Mesenchymal stem cell (in vitro differentiated cells and primary cell): ENCODE results near the gene DDX53.

Experiments
- DNase-seq: peaks from one replicate; pipeline ENCODE4 v3.0.0-alpha.2; 2013
- H2AFZ ChIP-seq: one replicate; pipeline ENCODE4 v1.6.1; 2013; ENCODE audit warnings: low read depth, mild to moderate bottlenecking, control low read depth, inconsistent platforms, low read length, moderate library complexity
- H2AK5ac ChIP-seq: 2 replicates; pipeline ENCODE4 v1.6.1; 2013; ENCODE audit warnings: low read length, moderate library complexity, mild to moderate bottlenecking, inconsistent platforms; ENCODE audit not compliant: severe bottlenecking
- H2BK120ac ChIP-seq: one replicate; pipeline ENCODE4 v1.6.1; 2013; ENCODE audit warnings: low read depth, mild to moderate bottlenecking, inconsistent platforms, low read length, moderate library complexity
- H2BK12ac ChIP-seq, 2 experiments: one replicate each; pipeline ENCODE4 v1.6.1; 2013; ENCODE audit warnings: inconsistent platforms in 2 of 2, low read length in 2 of 2, mild to moderate bottlenecking in 2 of 2, moderate library complexity in 2 of 2, control low read depth in 1 of 2
- H2BK15ac ChIP-seq: one replicate; pipeline ENCODE4 v1.6.1; 2013; ENCODE audit warnings: mild to moderate bottlenecking, low read depth, inconsistent platforms; ENCODE audit not compliant: poor library complexity, severe bottlenecking
- H2BK5ac ChIP-seq: 2 replicates; pipeline ENCODE4 v1.6.1; 2013; ENCODE audit warnings: low read depth, mild to moderate bottlenecking, low read length, control low read depth, inconsistent platforms; ENCODE audit not compliant: poor library complexity, severe bottlenecking
- H3K14ac ChIP-seq, 2 experiments: one replicate each; pipeline ENCODE4 v1.6.1; 2013; ENCODE audit warnings: inconsistent platforms in 2 of 2, low read length in 2 of 2, control low read depth in 1 of 2, mild to moderate bottlenecking in 1 of 2, moderate library complexity in 1 of 2
- H3K18ac ChIP-seq, 2 experiments: one replicate each; pipeline ENCODE4 v1.6.1; 2013; ENCODE audit warnings: inconsistent platforms in 2 of 2, low read length in 2 of 2, control low read depth in 1 of 2, low read depth in 1 of 2, mild to moderate bottlenecking in 1 of 2
- H3K23ac ChIP-seq, 2 experiments: one replicate each; pipeline ENCODE4 v1.6.1; 2013; ENCODE audit warnings: inconsistent platforms in 2 of 2, low read length in 2 of 2, mild to moderate bottlenecking in 2 of 2, moderate library complexity in 2 of 2, control low read depth in 1 of 2
- H3K27ac ChIP-seq: 2 replicates; pipeline ENCODE4 v1.5.1; 2013; ENCODE audit warnings: mild to moderate bottlenecking, moderate library complexity, low read length, control low read depth, inconsistent platforms; ENCODE audit not compliant: poor library complexity, severe bottlenecking
- H3K27me3 ChIP-seq, 2 experiments: 2 replicates each; pipeline versions ENCODE4 v1.6.1 to v1.7.0; 2013; ENCODE audit warnings: low read length in 2 of 2, mild to moderate bottlenecking in 2 of 2, moderate library complexity in 2 of 2, control low read depth in 1 of 2, inconsistent platforms in 1 of 2; ENCODE audit not compliant: control insufficient read depth in 1 of 2, insufficient read depth in 1 of 2
- H3K36me3 ChIP-seq, 2 experiments: 2 replicates each; pipeline versions ENCODE4 v1.6.1 to v1.7.0; 2013; ENCODE audit warnings: low read length in 2 of 2, control low read depth in 1 of 2, inconsistent platforms in 1 of 2, low read depth in 1 of 2, mild to moderate bottlenecking in 1 of 2; ENCODE audit not compliant: insufficient read depth in 2 of 2, control insufficient read depth in 1 of 2
- H3K4ac ChIP-seq, 2 experiments: one replicate each; pipeline ENCODE4 v1.6.1; 2013; ENCODE audit warnings: inconsistent platforms in 2 of 2, low read length in 2 of 2, mild to moderate bottlenecking in 2 of 2, moderate library complexity in 2 of 2, control low read depth in 1 of 2, low read depth in 1 of 2
- H3K4me1 ChIP-seq: 2 replicates; pipeline ENCODE4 v1.6.1; 2013; ENCODE audit warnings: low read depth, low read length, control low read depth; ENCODE audit not compliant: control insufficient read depth, insufficient read depth
- H3K4me2 ChIP-seq: 2 replicates; pipeline ENCODE4 v1.6.1; 2013; ENCODE audit warnings: low read length, mild to moderate bottlenecking, inconsistent platforms; ENCODE audit not compliant: poor library complexity, severe bottlenecking
- H3K4me3 ChIP-seq, 2 experiments: 2 replicates each; pipeline versions ENCODE4 v1.5.1 to v1.7.0; 2013; ENCODE audit warnings: low read length in 2 of 2, mild to moderate bottlenecking in 2 of 2, control low read depth in 1 of 2, low read depth in 1 of 2; ENCODE audit not compliant: insufficient read depth in 1 of 2
- H3K79me1 ChIP-seq: replicated peaks from 2 replicates; pipeline ENCODE4 v1.6.1; 2013; ENCODE audit warnings: mild to moderate bottlenecking, control low read depth, low read length, inconsistent platforms; ENCODE audit not compliant: poor library complexity, severe bottlenecking
- H3K9ac ChIP-seq: 2 replicates; pipeline ENCODE4 v1.7.0; 2013; ENCODE audit warnings: mild to moderate bottlenecking, low read length, moderate library complexity
- H3K9me3 ChIP-seq: 2 replicates; pipeline ENCODE4 v1.7.0; 2013; ENCODE audit warnings: mild to moderate bottlenecking, low read length; ENCODE audit not compliant: control insufficient read depth
- H4K8ac ChIP-seq: one replicate; pipeline ENCODE4 v1.6.1; 2013; ENCODE audit warnings: inconsistent platforms, mild to moderate bottlenecking, low read length, moderate library complexity
- H4K91ac ChIP-seq: one replicate; pipeline ENCODE4 v1.6.1; 2013; ENCODE audit warnings: mild to moderate bottlenecking, low read length, inconsistent platforms
- WGBS: methylation state at CpG from one replicate; pipeline ENCODE4 v1.1.7; 2013; ENCODE audit warnings: mixed read lengths; 5-methylcytosine and 5-hydroxymethylcytosine counted together

The DDX53 gene

DNA sequence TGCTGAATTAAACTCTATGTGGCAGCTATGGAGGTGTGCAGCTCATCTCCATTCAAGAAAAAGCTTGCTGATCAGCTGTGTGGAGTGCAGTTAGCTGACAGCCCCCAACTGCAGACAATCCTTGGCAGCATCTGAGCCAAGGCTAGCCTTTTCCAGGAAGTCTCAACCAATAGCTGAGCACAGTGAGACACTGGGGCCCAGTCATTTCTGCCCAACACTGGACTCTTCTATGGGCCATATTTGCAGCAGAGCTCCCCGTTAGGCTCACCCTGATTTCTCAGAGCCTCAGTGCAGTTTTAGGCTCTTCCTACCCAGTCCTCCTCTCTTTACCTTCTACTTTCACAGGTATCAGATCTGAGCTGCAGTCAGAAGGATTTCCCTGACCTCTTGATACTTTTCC lies 12.9 kb downstream of the DDX53 start:
- H3K9me3 ChIP-seq, result no peaks in the 10 kb centered on the region
- H3K9ac ChIP-seq, result no peak overlapping the region
- no peak for DNase-seq
- H2AFZ ChIP-seq, result no peak overlapping the region
- no peak overlapping the region for H2BK12ac ChIP-seq
- no peak overlapping the region for H3K27ac ChIP-seq
- no peak overlapping the region for H2BK120ac ChIP-seq
- no peaks in the 10 kb centered on the region for H3K79me1 ChIP-seq
- H3K4ac ChIP-seq, result no peak overlapping the region
- WGBS, result 93% methylated on average over 1 of the region's 1 CpG
- no peak overlapping the region for H4K91ac ChIP-seq
- no peaks in the 10 kb centered on the region for H3K4me1 ChIP-seq
- no peak overlapping the region for H3K4me2 ChIP-seq
- H3K14ac ChIP-seq, result no peak overlapping the region
- no peaks in the 10 kb centered on the region for H3K36me3 ChIP-seq
- no peak overlapping the region for H2AK5ac ChIP-seq
- no peaks in the 10 kb centered on the region for H3K27me3 ChIP-seq
- H3K4me3 ChIP-seq, result no peak overlapping the region
- H2BK5ac ChIP-seq, result no peak overlapping the region
- H4K8ac ChIP-seq, result no peak overlapping the region
- H3K18ac ChIP-seq, result no peak overlapping the region
- H3K23ac ChIP-seq, result no peak overlapping the region
- H2BK15ac ChIP-seq, result no peak overlapping the region

DNA sequence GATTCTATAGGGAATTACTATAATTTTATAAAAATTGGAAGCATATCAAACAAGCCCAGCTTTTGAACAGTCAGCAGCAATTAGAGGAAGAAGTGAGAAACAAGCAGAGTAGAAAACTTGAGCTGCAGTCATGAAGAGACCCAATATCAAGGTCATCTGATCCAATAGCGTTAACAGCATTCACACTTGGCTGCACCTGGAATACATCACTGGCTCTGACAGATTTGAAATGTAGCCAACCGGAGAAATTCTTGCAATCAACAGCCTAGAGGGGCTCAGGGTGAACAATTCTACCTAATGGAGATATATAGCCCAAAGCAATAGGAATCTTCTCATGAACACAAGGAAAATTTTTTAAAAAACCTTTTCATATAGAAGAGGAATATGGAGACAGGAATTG lies 13.6 kb downstream of the DDX53 start:
- Histone ChIP-seq H4K91ac (no peak overlapping the region), H2AFZ (no peak overlapping the region), H3K27me3 (no peaks in the 10 kb centered on the region), H3K27ac (no peak overlapping the region), H3K14ac (no peak overlapping the region), H3K4me1 (no peaks in the 10 kb centered on the region), H3K79me1 (no peaks in the 10 kb centered on the region), H2AK5ac (no peak overlapping the region), H3K9me3 (no peaks in the 10 kb centered on the region), H3K23ac (no peak overlapping the region), H3K4me3 (no peak overlapping the region), H3K4me2 (no peak overlapping the region), H2BK15ac (no peak overlapping the region), H4K8ac (no peak overlapping the region), H3K9ac (no peak overlapping the region), H2BK120ac (no peak overlapping the region), H2BK12ac (no peak overlapping the region), H3K18ac (no peak overlapping the region), H3K4ac (no peak overlapping the region), H2BK5ac (no peak overlapping the region), H3K36me3 (no peaks in the 10 kb centered on the region)
- no peak for DNase-seq
- 72% methylated on average over 2 of the region's 2 CpGs for WGBS

GRCh38 chrX:23031600-23031999 lies 31.8 kb downstream of the DDX53 start:
- Histone ChIP-seq H3K23ac (no peak overlapping the region), H3K18ac (no peak overlapping the region), H3K9me3 (no peaks in the 10 kb centered on the region), H2BK12ac (no peak overlapping the region), H2BK120ac (no peak overlapping the region), H4K91ac (no peak overlapping the region), H2BK15ac (no peak overlapping the region), H3K36me3 (no peaks in the 10 kb centered on the region), H3K4me1 (no peaks in the 10 kb centered on the region), H3K4me3 (no peak overlapping the region), H3K4ac (no peak overlapping the region), H3K4me2 (no peak overlapping the region), H3K9ac (no peak overlapping the region), H3K14ac (no peak overlapping the region), H3K27ac (no peak overlapping the region), H4K8ac (no peak overlapping the region), H3K79me1 (no peaks in the 10 kb centered on the region), H3K27me3 (no peaks in the 10 kb centered on the region), H2AFZ (no peak overlapping the region), H2BK5ac (no peak overlapping the region), H2AK5ac (no peak overlapping the region)
- WGBS, result no CpG with 5 or more reads among the region's 3 CpGs
- no peak for DNase-seq

DNA sequence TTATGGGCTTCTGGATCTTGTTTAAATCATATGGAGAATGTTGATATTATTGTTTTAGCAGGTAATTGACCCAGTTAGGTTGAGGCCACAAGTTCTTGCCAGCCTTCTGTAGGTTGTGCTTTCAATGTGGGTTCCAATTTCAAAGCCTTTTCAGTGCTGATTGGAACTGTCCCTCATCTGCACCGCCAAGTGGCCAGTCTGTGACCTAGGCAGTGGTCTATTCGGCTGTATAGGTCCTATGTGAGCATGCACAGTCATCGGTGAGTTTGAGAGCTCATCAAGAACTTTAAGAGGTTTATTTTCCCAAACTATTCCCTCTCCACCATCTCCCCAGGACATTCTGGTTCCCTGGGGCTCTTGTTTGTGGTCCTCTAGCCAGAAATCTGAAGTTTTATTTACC lies 35.7 kb downstream of the DDX53 start:
- Histone ChIP-seq H2BK15ac (no peak overlapping the region), H3K9me3 (no peaks in the 10 kb centered on the region), H3K18ac (no peak overlapping the region), H2AK5ac (no peak overlapping the region), H2BK12ac (no peak overlapping the region), H3K4me2 (no peak overlapping the region), H3K4me1 (no peaks in the 10 kb centered on the region), H3K9ac (no peak overlapping the region), H3K4ac (no peak overlapping the region), H4K91ac (no peak overlapping the region), H3K4me3 (no peak overlapping the region), H3K27me3 (no peaks in the 10 kb centered on the region), H2AFZ (no peak overlapping the region), H3K79me1 (no peaks in the 10 kb centered on the region), H2BK120ac (no peak overlapping the region), H3K14ac (no peak overlapping the region), H3K23ac (no peak overlapping the region), H2BK5ac (no peak overlapping the region), H4K8ac (no peak overlapping the region), H3K27ac (no peak overlapping the region), H3K36me3 (no peaks in the 10 kb centered on the region)
- DNase-seq, result no peak
- 100% methylated on average over 1 of the region's 3 CpGs for WGBS
